Activated naive CD4-positive, alpha-beta T cell treated with anti-CD3 and anti-CD28 coated beads, Interleukin-2, amount 50 U/mL, for 24 hours (primary cell): Measurements from ENCODE around the gene TPP2.

Source experiments
- H3K27ac Mint-ChIP-seq: one replicate; pipeline ENCODE4 v1.8.0; 2021; ENCODE audit warnings: mild to moderate bottlenecking, mixed read lengths
- H3K27me3 Mint-ChIP-seq: one replicate; pipeline ENCODE4 v1.8.0; 2021; ENCODE audit warnings: mixed read lengths
- H3K36me3 Mint-ChIP-seq: one replicate; pipeline ENCODE4 v1.8.0; 2021; ENCODE audit warnings: mixed read lengths
- H3K4me1 Mint-ChIP-seq: one replicate; pipeline ENCODE4 v1.8.0; 2021; ENCODE audit warnings: mixed read lengths
- H3K4me3 Mint-ChIP-seq: one replicate; pipeline ENCODE4 v1.8.0; 2021; ENCODE audit warnings: mild to moderate bottlenecking, mixed read lengths
- H3K9me3 Mint-ChIP-seq: one replicate; pipeline ENCODE4 v1.8.0; 2021; ENCODE audit warnings: mixed read lengths

TPP2 gene

DNA sequence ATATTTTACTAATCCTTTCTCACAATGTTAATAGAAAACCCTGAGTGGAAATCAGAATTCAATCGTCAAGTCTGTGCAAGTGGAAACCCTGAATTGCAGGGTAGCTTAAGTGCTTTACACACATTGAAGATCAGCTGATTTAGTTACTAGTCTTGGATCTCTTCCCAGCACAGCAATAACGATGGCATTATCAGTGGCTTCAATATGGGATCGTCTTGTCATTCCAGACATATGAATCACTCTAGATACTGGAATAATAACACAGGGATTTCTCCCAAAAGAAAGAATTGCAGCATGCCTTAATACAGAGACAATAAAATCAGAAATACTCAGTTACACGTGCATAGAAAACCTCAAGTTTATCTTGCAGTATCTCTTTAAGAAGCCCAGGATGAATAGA is 110.7 kb downstream of the TPP2 start:
- Mint-ChIP-seq H3K4me1 (no peaks in the 10 kb centered on the region), H3K27ac (no peak overlapping the region), H3K9me3 (no peaks in the 10 kb centered on the region), H3K27me3 (peaks cover 8% of the 10 kb centered on the region), H3K4me3 (no peak overlapping the region), H3K36me3 (peaks cover 2% of the 10 kb centered on the region)

DNA sequence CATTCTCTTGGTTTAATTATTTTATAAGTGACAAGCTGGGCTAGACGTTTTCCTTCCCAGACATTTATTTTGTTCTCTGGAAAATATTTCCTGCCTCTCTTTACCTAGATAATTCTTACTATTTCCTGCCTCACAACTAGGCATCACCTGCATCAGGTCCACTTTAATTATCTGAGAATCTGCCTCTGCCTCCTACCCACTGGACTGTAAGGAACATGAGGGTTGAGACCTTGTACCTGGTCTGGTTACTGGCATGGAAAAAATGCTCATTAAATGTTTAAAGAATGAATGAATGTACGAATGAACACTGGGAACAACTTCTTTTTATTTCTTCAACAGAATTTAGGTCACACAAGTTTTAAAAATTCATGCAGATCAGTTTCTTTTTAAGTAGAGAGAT is 111.4 kb downstream of the TPP2 start:
- peaks cover 2% of the 10 kb centered on the region for H3K36me3 Mint-ChIP-seq
- no peak overlapping the region for H3K27ac Mint-ChIP-seq
- H3K9me3 Mint-ChIP-seq, result no peaks in the 10 kb centered on the region
- H3K4me3 Mint-ChIP-seq, result no peak overlapping the region
- H3K4me1 Mint-ChIP-seq, result no peaks in the 10 kb centered on the region
- peaks cover 8% of the 10 kb centered on the region for H3K27me3 Mint-ChIP-seq

DNA sequence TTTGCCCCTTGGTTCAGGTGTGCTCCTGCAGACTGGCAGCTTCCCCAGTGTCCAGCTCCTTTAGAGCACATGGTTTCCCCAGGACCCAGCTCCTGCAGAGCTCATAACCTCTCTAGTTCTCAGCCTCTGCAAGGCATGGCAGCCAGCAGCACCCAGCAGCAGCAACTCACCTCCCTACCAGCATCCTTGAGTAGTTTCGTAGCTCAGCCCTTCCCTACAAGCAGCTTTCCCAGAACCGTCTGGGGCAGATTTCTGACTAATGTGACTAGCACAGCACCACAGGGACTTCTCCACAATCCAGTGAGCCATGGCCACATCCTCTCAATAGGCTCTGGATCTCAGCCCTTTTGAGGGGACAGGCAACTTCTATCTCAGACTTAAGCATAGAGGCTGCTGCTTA is 112.2 kb downstream of the TPP2 start:
- H3K36me3 Mint-ChIP-seq, result peaks cover 2% of the 10 kb centered on the region

DNA sequence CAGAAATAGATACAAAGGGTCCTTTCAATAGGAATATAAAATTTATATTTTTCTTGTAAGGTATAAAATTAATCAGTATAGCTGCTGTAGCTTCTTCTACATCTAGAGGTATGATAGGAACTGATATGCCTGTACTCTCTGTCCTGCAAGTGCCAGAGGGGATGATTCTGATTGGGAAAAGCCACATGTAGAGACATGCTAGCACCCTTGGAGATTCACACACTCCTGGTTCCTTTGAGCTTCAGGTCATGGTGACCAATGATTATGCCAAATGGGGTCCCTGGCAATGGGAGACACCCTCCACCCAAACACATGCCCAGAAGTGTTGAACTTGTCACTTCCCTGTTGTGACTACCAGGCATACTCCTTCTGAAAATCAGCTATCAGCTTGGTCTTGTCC is 112.8 kb downstream of the TPP2 start:
- Mint-ChIP-seq H3K27ac (no peak overlapping the region), H3K9me3 (no peaks in the 10 kb centered on the region), H3K27me3 (peaks cover 10% of the 10 kb centered on the region), H3K4me3 (no peak overlapping the region), H3K36me3 (peaks cover 2% of the 10 kb centered on the region), H3K4me1 (no peaks in the 10 kb centered on the region)

More for the DNA sequence above, 112.2 kb downstream of the TPP2 start:
- Mint-ChIP-seq H3K4me3 (no peak overlapping the region), H3K27me3 (peaks cover 11% of the 10 kb centered on the region), H3K4me1 (no peaks in the 10 kb centered on the region), H3K27ac (no peak overlapping the region), H3K9me3 (no peaks in the 10 kb centered on the region)

DNA sequence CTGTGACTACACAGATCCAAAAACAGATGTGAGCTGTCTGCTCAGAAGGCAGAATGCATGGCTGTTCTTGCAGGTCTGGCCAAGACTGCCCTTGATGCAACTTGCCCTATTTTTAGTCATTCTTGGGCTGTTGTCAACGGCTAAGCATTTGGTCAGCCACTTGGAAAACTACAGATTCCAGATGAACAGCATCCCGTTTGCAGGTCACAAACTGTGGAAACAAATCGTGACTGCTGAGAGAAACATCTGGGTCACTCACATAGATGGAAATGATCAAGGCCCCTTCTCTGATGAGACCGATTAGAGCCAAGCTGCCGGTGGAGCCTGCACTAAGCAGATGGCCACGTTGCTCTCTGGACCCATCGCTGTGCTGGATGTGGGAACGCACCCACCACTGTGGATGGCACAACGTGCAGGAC is 113.5 kb downstream of the TPP2 start:
- no peak overlapping the region for H3K27ac Mint-ChIP-seq
- peaks cover 2% of the 10 kb centered on the region for H3K36me3 Mint-ChIP-seq
- no peaks in the 10 kb centered on the region for H3K9me3 Mint-ChIP-seq
- peaks cover 9% of the 10 kb centered on the region for H3K27me3 Mint-ChIP-seq
- no peak overlapping the region for H3K4me3 Mint-ChIP-seq
- no peaks in the 10 kb centered on the region for H3K4me1 Mint-ChIP-seq

DNA sequence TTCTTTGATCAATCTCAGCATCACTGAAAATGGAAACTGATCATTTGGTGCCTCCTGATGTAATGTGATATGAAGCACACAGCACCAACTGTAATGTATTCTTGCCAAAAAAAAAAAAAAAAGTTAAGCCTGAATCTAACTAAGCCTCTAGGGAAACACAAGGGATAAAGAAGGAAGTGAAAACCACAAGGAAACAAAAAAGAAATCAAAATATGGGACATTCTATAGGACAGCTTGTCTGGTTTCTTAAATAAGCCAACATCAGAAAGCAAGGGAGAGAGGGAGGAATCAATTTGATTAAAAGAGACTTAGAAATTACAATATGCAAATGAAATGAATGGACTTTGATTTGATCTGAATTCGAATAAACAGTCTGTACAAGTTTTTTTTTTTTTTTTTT is 118.7 kb downstream of the TPP2 start:
- H3K27me3 Mint-ChIP-seq, result peaks cover 10% of the 10 kb centered on the region
- H3K9me3 Mint-ChIP-seq, result no peaks in the 10 kb centered on the region
- no peak overlapping the region for H3K27ac Mint-ChIP-seq
- no peak overlapping the region for H3K4me3 Mint-ChIP-seq
- no peaks in the 10 kb centered on the region for H3K4me1 Mint-ChIP-seq
- H3K36me3 Mint-ChIP-seq, result no peaks in the 10 kb centered on the region

DNA sequence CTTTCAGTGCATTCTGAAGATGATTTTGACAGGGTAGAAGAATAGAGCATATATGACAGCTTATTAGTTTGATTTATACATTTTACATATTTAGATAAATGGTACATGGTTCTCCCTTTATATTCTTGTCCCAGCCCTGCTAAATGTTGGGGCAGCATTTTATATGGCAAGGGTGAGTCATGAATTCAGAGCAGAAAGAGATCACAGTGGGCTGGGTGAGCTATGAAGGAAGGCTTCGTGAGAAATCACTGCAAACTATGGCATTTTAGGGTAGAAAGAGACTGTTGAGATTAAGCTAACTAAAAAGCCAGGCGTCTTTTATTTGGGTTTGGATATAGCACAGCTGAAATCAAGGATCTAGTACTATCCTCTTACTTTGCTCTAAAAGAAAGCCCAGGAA is 122.0 kb downstream of the TPP2 start:
- Mint-ChIP-seq H3K4me3 (no peak overlapping the region), H3K27me3 (peaks cover 9% of the 10 kb centered on the region)

DNA sequence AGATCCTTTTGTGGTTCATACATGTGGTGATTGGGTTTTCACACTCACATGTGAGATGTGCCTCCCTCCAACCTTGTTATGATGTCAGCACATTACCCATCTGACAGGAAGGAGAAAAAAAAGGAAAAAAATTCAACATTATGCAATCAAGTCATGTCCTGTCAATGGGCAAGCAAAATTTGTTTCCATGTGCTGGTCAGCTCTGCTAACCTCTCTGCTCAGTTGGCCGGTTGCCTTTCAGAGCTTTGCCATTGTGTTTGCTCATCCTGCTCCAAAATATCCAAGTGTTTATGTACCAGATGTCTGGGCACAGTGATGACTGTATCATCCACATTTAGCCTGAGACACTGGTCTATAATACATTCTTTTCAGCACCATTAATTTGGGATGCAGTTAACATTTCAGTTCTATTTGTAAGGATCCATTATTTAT is 125.0 kb downstream of the TPP2 start:
- Mint-ChIP-seq H3K9me3 (no peaks in the 10 kb centered on the region), H3K27ac (no peak overlapping the region), H3K27me3 (peaks cover 10% of the 10 kb centered on the region), H3K4me3 (no peak overlapping the region), H3K4me1 (no peaks in the 10 kb centered on the region), H3K36me3 (no peaks in the 10 kb centered on the region)

More for the DNA sequence above, 122.0 kb downstream of the TPP2 start:
- no peaks in the 10 kb centered on the region for H3K36me3 Mint-ChIP-seq
- H3K27ac Mint-ChIP-seq, result no peak overlapping the region
- no peaks in the 10 kb centered on the region for H3K4me1 Mint-ChIP-seq
- H3K9me3 Mint-ChIP-seq, result no peaks in the 10 kb centered on the region

DNA sequence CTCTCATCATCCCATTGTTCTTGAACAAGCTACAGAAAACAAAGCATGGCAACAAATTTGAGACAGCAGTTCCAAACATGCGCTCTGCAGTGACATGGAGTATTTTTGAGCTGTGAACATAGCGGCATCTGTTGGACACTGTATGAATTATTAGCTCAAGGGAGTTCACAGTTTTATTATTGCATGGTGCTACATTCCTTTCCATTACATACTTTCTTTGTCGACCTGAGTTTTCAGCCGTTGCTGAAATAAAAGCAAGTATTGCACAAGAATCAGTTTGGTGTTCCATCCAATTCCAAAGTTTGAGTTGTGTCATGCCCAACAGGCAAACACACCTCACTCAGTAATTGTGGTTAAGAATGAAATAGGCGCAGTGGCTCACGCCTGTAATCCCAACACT is 128.1 kb downstream of the TPP2 start:
- H3K27ac Mint-ChIP-seq, result no peak overlapping the region
- no peaks in the 10 kb centered on the region for H3K4me1 Mint-ChIP-seq
- no peak overlapping the region for H3K4me3 Mint-ChIP-seq
- peaks cover 13% of the 10 kb centered on the region for H3K27me3 Mint-ChIP-seq
- H3K36me3 Mint-ChIP-seq, result no peaks in the 10 kb centered on the region
- no peaks in the 10 kb centered on the region for H3K9me3 Mint-ChIP-seq

DNA sequence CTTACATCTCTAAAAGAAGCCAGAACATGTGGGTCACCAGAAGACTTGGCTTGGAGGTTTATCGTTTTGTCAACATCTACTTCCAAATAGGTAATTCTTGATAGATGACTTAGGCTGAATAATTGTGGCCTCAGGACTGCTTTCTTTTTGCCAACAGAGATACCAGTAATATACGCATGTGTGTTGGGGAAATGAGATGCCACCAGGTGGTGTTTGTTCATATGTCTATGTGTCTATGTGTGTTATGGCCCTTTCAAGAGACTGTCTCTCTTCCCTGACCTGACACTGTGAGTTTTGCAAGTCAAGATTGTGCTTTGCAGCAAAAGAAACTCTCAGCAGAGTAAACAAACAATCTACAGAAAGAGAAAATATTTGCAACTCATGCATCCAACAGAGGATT is 129.6 kb downstream of the TPP2 start:
- Mint-ChIP-seq H3K36me3 (no peaks in the 10 kb centered on the region), H3K27me3 (peaks cover 11% of the 10 kb centered on the region), H3K4me3 (no peak overlapping the region), H3K9me3 (no peaks in the 10 kb centered on the region), H3K4me1 (no peaks in the 10 kb centered on the region), H3K27ac (peak overlapping the region; percentile 38)
